OCI-LY1 (cell line): ENCODE data around the gene AURKAIP1.

Experiments
- H2AFZ ChIP-seq: fragments of 200-600 bp; sonication (generic), shearing (Covaris generic); 2 replicates; pipeline ENCODE4 v1.6.0; 2014; ENCODE audit warnings: antibody characterized with exemption, mild to moderate bottlenecking, low read length
- H3F3A ChIP-seq: fragments of 200-600 bp; sonication (generic), shearing (Covaris generic); 2 replicates; pipeline ENCODE4 v1.6.0; 2014; ENCODE audit warnings: mild to moderate bottlenecking, antibody characterized with exemption, low read length, moderate library complexity; ENCODE audit not compliant: insufficient read depth
- H3K27ac ChIP-seq: fragments of 200-600 bp; sonication (generic); 2 replicates; pipeline ENCODE4 v1.5.1; 2014; ENCODE audit warnings: low read length, mixed run types, mild to moderate bottlenecking, low read depth; ENCODE audit not compliant: poor library complexity, severe bottlenecking
- H3K27me3 ChIP-seq: fragments of 200-600 bp; sonication (generic); 2 replicates; pipeline ENCODE4 v1.6.0; 2014; ENCODE audit warnings: antibody characterized with exemption, mild to moderate bottlenecking, low read length, moderate library complexity; ENCODE audit not compliant: insufficient read depth
- H3K36me3 ChIP-seq: fragments of 200-600 bp; sonication (generic); 2 replicates; pipeline ENCODE4 v1.6.1; 2014; ENCODE audit warnings: mild to moderate bottlenecking, antibody characterized with exemption, low read length, moderate library complexity, mixed read lengths; ENCODE audit not compliant: insufficient read depth
- H3K4me1 ChIP-seq: fragments of 200-600 bp; sonication (generic); 2 replicates; pipeline ENCODE4 v1.5.1; 2014; ENCODE audit warnings: mild to moderate bottlenecking, low read length, moderate library complexity; ENCODE audit not compliant: insufficient read depth, severe bottlenecking
- H3K4me2 ChIP-seq: fragments of 200-600 bp; sonication (generic), shearing (Covaris generic); 2 replicates; pipeline ENCODE4 v1.6.1; 2014; ENCODE audit warnings: low read length
- H3K4me3 ChIP-seq: fragments of 200-600 bp; sonication (generic); 2 replicates; pipeline ENCODE4 v1.5.1; 2014; ENCODE audit warnings: low read length, low read depth, mild to moderate bottlenecking, mixed read lengths; ENCODE audit not compliant: poor library complexity, severe bottlenecking
- H3K79me2 ChIP-seq: fragments of 200-600 bp; shearing (Covaris generic); 2 replicates; pipeline ENCODE4 v1.6.1; 2016; ENCODE audit warnings: mixed run types, low read length, mixed read lengths; ENCODE audit not compliant: insufficient read depth
- H3K9ac ChIP-seq: fragments of 200-600 bp; sonication (generic), shearing (Covaris generic); 2 replicates; pipeline ENCODE4 v1.6.1; 2014; ENCODE audit warnings: mild to moderate bottlenecking, low read length, mixed read lengths
- H3K9me2 ChIP-seq: fragments of 200-600 bp; sonication (generic), shearing (Covaris generic); 2 replicates; pipeline ENCODE4 v1.6.1; 2014; ENCODE audit warnings: low read depth, mild to moderate bottlenecking, low read length, mixed read lengths
- H3K9me3 ChIP-seq: fragments of 200-600 bp; shearing (Covaris generic); 2 replicates; pipeline ENCODE4 v1.6.1; 2014; ENCODE audit warnings: low read length, mixed read lengths
- H4K20me1 ChIP-seq: fragments of 200-600 bp; sonication (generic), shearing (Covaris generic); 2 replicates; pipeline ENCODE4 v1.6.0; 2016; ENCODE audit warnings: mild to moderate bottlenecking, low read length; ENCODE audit not compliant: insufficient read depth
- EZH2 ChIP-seq: fragments of 200-600 bp; sonication (generic), shearing (Covaris generic); IDR thresholded peaks from 2 replicates; pipeline ENCODE4 v1.8.0; 2017; ENCODE audit warnings: borderline replicate concordance, mixed run types, mild to moderate bottlenecking, antibody characterized with exemption, low read length, moderate library complexity, mixed read lengths
- TF ChIP-seq, protein P1 (sequence below): fragments of 200-600 bp; sonication (generic), shearing (Covaris generic); IDR thresholded peaks from 2 replicates; pipeline ENCODE4 v1.5.1; 2017; ENCODE audit warnings: mild to moderate bottlenecking, antibody characterized with exemption, low read length, moderate library complexity, mixed read lengths

The AURKAIP1 gene

DNA sequence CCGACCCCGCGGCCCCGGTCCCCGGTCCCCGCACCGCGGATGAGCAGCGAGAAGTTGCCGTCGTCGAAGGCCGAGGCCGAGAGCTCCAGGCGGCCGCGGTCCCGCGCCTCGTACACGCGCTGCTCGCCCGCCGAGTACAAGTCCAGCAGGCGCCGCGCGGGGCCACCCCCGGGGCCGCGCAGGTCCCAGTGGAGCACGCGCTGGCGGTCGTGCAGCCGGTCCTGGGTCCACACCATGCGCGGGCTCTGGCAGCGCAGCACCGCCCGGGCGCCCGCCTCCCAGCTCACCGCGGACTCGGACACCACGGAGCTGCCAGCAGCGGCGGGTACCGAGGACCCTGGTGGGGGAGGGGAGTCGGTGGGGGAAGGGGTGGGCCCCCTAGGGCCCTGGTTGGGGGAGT lies 19.6 kb downstream of the AURKAIP1 start:
- Histone ChIP-seq H4K20me1 (no peaks in the 10 kb centered on the region), H3K27ac (no peak overlapping the region), H3K9me3 (no peaks in the 10 kb centered on the region), H3K27me3 (peaks cover 13% of the 10 kb centered on the region; the same call in 1 of the 2 replicates), H3K4me3 (no peak overlapping the region), H3K79me2 (no peaks in the 10 kb centered on the region), H2AFZ (no peak overlapping the region), H3K36me3 (no peaks in the 10 kb centered on the region), H3F3A (no peaks in the 10 kb centered on the region; the same call in 1 of the 2 replicates), H3K4me1 (peaks cover 6% of the 10 kb centered on the region), H3K4me2 (no peak overlapping the region), H3K9ac (no peak overlapping the region), H3K9me2 (no peaks in the 10 kb centered on the region)
- TF ChIP-seq, protein P1, sequence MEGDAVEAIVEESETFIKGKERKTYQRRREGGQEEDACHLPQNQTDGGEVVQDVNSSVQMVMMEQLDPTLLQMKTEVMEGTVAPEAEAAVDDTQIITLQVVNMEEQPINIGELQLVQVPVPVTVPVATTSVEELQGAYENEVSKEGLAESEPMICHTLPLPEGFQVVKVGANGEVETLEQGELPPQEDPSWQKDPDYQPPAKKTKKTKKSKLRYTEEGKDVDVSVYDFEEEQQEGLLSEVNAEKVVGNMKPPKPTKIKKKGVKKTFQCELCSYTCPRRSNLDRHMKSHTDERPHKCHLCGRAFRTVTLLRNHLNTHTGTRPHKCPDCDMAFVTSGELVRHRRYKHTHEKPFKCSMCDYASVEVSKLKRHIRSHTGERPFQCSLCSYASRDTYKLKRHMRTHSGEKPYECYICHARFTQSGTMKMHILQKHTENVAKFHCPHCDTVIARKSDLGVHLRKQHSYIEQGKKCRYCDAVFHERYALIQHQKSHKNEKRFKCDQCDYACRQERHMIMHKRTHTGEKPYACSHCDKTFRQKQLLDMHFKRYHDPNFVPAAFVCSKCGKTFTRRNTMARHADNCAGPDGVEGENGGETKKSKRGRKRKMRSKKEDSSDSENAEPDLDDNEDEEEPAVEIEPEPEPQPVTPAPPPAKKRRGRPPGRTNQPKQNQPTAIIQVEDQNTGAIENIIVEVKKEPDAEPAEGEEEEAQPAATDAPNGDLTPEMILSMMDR = no peak
- TF ChIP-seq EZH2 = no peak

DNA sequence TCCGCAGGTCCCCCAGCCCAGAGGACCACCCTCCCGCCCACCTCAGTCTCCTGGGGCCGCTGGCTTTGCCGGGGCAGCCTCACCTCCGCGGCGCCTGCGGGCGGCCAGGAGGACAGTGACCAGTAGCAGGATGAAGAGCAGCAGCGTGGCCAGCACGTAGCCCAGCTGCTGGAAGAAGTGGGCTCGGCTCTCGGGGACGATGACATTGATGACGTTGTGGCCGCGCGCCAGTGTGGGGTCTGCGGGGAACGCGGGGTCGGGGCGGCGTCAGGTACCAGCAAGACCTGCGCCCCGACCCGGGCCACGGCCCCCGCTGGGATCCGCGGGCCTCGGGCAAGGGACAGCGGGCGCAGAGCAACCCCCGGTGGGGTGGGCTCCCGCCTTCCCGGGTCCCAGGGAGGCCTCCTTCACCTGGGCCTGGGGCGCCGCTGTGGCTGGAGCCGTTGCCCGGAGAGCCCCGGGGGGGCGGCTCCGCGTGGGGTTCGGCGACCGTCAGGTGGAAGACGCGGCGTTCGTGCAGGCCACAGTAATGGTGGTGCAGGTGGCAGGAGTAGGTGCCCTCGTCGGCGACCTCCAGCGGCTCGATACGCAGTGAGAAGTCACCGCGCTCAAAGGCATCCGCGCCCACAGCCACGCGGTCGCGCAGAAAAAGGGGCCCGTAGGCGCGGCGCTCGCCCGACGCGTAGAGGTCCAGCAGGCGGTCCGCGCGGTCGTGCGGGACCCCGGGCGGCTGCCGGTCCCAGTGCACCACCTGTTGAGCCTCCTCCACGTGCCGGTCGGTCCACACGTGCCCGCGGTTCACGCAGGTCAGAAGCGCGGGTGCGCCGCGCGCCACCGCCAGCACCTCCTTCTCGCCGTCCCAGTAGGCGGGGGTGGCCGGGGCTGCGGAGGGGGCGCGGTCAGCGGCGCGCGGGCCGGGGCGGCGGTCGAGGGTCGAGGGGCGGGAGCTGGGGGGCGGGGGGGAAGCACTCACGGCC lies 20.4 kb downstream of the AURKAIP1 start:
- no peak overlapping the region for H2AFZ ChIP-seq
- H3F3A ChIP-seq = no peaks in the 10 kb centered on the region; the same call in 1 of the 2 replicates
- no peaks in the 10 kb centered on the region for H3K9me3 ChIP-seq
- no peaks in the 10 kb centered on the region for H3K9me2 ChIP-seq
- H3K9ac ChIP-seq = no peak overlapping the region
- H3K79me2 ChIP-seq = no peaks in the 10 kb centered on the region
- peaks cover 13% of the 10 kb centered on the region; the same call in 1 of the 2 replicates for H3K27me3 ChIP-seq
- H3K36me3 ChIP-seq = no peaks in the 10 kb centered on the region
- no peak overlapping the region for H3K4me2 ChIP-seq
- H3K27ac ChIP-seq = no peak overlapping the region
- peaks cover 6% of the 10 kb centered on the region for H3K4me1 ChIP-seq
- no peak for TF ChIP-seq EZH2
- TF ChIP-seq, protein P1 = no peak
- H3K4me3 ChIP-seq = no peak overlapping the region
- H4K20me1 ChIP-seq = no peaks in the 10 kb centered on the region

DNA sequence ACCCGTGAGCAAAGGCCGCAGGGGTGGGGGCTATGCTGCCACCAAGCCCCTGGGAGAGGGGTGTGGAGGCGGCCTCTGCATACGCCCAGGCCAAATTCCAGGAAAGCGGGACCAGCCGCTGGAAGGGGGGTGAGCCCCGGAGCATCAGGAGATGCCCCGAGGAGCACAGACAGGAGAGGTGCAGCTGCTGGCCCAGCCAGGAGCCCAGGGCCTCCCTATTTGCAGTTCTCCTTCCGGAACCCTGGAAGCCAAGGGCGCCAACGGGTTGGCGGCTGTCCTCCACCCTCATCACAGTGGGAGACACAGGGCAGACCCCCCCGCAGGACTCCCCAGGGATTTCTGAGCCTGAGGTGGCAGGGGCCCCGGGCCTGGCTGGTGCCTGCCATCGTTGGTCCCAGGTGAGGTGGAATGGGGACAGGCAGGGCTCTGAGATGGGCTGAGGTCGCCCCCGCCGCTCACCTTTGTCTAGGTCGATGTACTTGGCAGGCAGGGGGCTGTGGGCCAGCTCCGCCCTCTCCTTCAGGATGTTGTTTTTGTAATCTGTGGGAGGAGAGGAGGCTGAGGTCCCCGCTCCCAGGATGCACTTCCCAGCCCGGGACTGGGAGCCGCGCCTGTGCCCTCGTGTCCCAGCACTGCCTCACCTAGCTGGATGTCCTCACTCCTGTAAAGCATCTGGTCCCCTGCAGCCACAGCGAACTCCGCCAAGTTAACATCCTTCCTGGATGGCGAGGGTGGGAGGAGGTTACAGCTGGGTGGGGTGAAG lies 21.4 kb downstream of the AURKAIP1 start:
- Histone ChIP-seq H3K27ac (no peak overlapping the region), H2AFZ (no peak overlapping the region), H3K36me3 (no peaks in the 10 kb centered on the region), H3K9me3 (no peaks in the 10 kb centered on the region), H3K79me2 (no peaks in the 10 kb centered on the region), H4K20me1 (no peaks in the 10 kb centered on the region), H3F3A (no peaks in the 10 kb centered on the region; the same call in 1 of the 2 replicates), H3K4me1 (peaks cover 6% of the 10 kb centered on the region), H3K9ac (no peak overlapping the region), H3K27me3 (0 out of 2 replicates have a peak, but pooled peaks cover 7% of the 10 kb centered on the region), H3K4me3 (no peak overlapping the region), H3K4me2 (no peak overlapping the region), H3K9me2 (no peaks in the 10 kb centered on the region)
- TF ChIP-seq EZH2 = no peak
- TF ChIP-seq, protein P1 = no peak
